Thyroid gland (tissue), 4 donors: Measurements from ENCODE around the gene LPP. TPM values are rescaled to one million over a fixed set of nuclear protein-coding genes. Genes with fewer than 3 reads are reported as not detected.

Experiments used
- DNase-seq, 2 donors: peaks; one replicate each; pipeline ENCODE4 v3.0.0-alpha.2; 2019
- H3K27ac ChIP-seq, 3 donors: fragments of 200-600 bp; sonication (generic); 1 replicate in 2 of 3; 2 replicates in 1 of 3; pipeline ENCODE4 v1.5.1; 2016 to 2019; ENCODE audit warnings: mild to moderate bottlenecking in 1 of 3, moderate library complexity in 1 of 3
- H3K27me3 ChIP-seq: fragments of 200-600 bp; sonication (generic); one replicate; pipeline ENCODE4 v1.5.1; 2019
- H3K36me3 ChIP-seq, 2 donors: fragments of 200-600 bp; sonication (generic); one replicate each; pipeline ENCODE4 v1.5.1; 2016 to 2019
- H3K4me1 ChIP-seq, 2 donors: fragments of 200-600 bp; sonication (generic); one replicate each; pipeline ENCODE4 v1.5.1; 2017 to 2019
- H3K4me3 ChIP-seq, 3 donors: fragments of 200-600 bp; sonication (generic); replicated peaks in 1 of 3; 1 replicate in 2 of 3; 2 replicates in 1 of 3; pipeline ENCODE4 v1.5.1; 2016; ENCODE audit warnings: mild to moderate bottlenecking in 1 of 3
- H3K9me3 ChIP-seq: fragments of 200-600 bp; sonication (generic); one replicate; pipeline ENCODE4 v1.5.1; 2017
- POLR2A ChIP-seq, 2 donors: fragments of 450-650 bp; IDR thresholded peaks; one replicate each; pipeline ENCODE4 v1.6.1; 2017; ENCODE audit warnings: antibody characterized with exemption in 2 of 2, mild to moderate bottlenecking in 2 of 2, moderate library complexity in 1 of 2
- WGBS, 2 donors: methylation state at CpG; one replicate each; pipeline ENCODE4 v1.1.5; 2017; 5-methylcytosine and 5-hydroxymethylcytosine counted together
- intact Hi-C: fragments of 100-400 bp; cut with DNase I; formaldehyde crosslinking; loops from one replicate; pipeline ENCODE4 v1.15.1; 2023
- total RNA-seq, 4 donors: library from RNA; depleted of rRNA; stranded (reverse); fragments of >200 nt; gene quantifications; one replicate each; pipeline ENCODE4 v1.2.3, GENCODE V29; 2016
- TF ChIP-seq, protein P1 (sequence below), 6 experiments: fragments of 200-600 bp in 3 of 6; fragments of 450-650 bp in 3 of 6; sonication (generic) in 3 of 6; IDR thresholded peaks; one replicate each; pipeline ENCODE4 v1.5.1; 2016 to 2019; ENCODE audit warnings: antibody characterized with exemption in 6 of 6, mild to moderate bottlenecking in 2 of 6, inconsistent platforms in 1 of 6, moderate library complexity in 1 of 6

The LPP gene
- total RNA-seq, 4 donors from 2014 or later = 79.0 to 141 (median 82.8) TPM

DNA sequence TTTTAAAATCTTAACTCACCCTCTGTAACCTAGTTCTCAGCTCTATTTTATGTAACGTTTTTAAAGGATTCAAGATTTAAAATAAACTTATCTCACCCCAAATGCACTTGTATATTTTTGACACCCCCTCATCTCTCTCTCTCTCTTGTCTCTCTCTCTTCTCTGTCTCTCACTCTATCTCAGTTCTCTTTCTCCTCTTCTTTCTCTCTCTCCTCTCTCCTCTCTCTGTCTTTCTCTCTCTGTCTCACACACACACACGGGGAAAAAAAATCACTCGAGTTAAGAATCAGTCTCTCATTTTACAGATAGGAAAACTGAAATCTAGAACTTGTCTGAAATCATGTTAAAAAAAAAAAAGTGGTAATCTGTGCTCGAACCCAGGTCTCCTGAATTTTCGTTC is 108.5 kb downstream of the LPP start:
- no peak for DNase-seq
- Histone ChIP-seq H3K27ac (peak overlapping the region in 1 of 3 donors; percentile 7), H3K4me3 (no peak overlapping the region), H3K4me1 (peaks cover 16 to 32% of the 10 kb centered on the region in 2 donors), H3K9me3 (no peaks in the 10 kb centered on the region), H3K36me3 (no peaks in the 10 kb centered on the region), H3K27me3 (no peaks in the 10 kb centered on the region)
- TF ChIP-seq POLR2A (IDR thresholded peaks at IDR 0.05) = no peak
- 84 to 90% methylated on average over 5 of the region's 5 CpGs for whole genome bisulfite sequencing, 2 donors
- intact Hi-C loops = no loop called here

DNA sequence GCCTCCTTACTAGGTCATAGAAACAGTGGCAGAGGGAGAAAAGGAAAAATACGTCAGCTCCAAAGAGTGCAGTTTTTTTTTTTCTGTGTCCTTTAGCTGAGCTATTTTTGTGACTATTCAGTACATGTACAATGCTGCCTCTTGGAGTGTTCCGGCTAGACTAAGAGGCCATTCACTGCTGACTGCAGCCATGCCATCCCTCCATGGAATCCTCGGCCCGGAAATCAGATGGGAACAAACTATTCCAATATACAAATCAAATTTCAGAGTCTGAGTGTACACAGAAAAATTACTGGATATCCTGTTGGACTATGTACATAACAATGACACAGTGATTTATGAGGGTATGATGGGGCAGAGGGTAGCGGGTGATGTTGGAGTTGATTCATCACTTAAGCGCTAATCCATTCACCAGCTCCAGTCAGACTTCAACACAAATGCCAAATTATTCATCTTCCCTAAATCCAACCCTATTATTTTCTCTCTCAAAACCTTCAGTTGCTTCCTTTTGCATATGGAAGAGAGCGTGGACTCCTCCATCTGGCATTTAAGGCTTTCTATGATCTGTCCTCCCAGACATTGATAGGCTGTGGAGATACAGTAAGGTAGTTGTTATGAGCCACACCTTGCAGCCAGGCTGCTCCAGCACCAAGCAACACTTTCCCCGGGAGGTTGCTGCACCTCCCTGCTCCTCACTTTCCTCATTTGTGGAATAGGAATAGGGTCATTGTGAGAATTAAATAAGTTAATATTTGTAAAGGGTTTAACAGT is 109.1 kb downstream of the LPP start:
- peaks cover 17 to 38% of the 10 kb centered on the region in 2 donors for H3K4me1 ChIP-seq
- 83 to 87% methylated on average over 8 of the region's 8 CpGs for WGBS, 2 donors
- no peak for TF ChIP-seq POLR2A (IDR thresholded peaks at IDR 0.05)
- TF ChIP-seq, protein P1, sequence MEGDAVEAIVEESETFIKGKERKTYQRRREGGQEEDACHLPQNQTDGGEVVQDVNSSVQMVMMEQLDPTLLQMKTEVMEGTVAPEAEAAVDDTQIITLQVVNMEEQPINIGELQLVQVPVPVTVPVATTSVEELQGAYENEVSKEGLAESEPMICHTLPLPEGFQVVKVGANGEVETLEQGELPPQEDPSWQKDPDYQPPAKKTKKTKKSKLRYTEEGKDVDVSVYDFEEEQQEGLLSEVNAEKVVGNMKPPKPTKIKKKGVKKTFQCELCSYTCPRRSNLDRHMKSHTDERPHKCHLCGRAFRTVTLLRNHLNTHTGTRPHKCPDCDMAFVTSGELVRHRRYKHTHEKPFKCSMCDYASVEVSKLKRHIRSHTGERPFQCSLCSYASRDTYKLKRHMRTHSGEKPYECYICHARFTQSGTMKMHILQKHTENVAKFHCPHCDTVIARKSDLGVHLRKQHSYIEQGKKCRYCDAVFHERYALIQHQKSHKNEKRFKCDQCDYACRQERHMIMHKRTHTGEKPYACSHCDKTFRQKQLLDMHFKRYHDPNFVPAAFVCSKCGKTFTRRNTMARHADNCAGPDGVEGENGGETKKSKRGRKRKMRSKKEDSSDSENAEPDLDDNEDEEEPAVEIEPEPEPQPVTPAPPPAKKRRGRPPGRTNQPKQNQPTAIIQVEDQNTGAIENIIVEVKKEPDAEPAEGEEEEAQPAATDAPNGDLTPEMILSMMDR (IDR thresholded peaks at IDR 0.05) = no peak
- H3K27ac ChIP-seq = no peak overlapping the region
- no peaks in the 10 kb centered on the region for H3K27me3 ChIP-seq
- no peaks in the 10 kb centered on the region for H3K36me3 ChIP-seq
- no peak for DNase-seq
- no peak overlapping the region for H3K4me3 ChIP-seq
- H3K9me3 ChIP-seq = no peaks in the 10 kb centered on the region
- intact Hi-C loops = no loop called here

DNA sequence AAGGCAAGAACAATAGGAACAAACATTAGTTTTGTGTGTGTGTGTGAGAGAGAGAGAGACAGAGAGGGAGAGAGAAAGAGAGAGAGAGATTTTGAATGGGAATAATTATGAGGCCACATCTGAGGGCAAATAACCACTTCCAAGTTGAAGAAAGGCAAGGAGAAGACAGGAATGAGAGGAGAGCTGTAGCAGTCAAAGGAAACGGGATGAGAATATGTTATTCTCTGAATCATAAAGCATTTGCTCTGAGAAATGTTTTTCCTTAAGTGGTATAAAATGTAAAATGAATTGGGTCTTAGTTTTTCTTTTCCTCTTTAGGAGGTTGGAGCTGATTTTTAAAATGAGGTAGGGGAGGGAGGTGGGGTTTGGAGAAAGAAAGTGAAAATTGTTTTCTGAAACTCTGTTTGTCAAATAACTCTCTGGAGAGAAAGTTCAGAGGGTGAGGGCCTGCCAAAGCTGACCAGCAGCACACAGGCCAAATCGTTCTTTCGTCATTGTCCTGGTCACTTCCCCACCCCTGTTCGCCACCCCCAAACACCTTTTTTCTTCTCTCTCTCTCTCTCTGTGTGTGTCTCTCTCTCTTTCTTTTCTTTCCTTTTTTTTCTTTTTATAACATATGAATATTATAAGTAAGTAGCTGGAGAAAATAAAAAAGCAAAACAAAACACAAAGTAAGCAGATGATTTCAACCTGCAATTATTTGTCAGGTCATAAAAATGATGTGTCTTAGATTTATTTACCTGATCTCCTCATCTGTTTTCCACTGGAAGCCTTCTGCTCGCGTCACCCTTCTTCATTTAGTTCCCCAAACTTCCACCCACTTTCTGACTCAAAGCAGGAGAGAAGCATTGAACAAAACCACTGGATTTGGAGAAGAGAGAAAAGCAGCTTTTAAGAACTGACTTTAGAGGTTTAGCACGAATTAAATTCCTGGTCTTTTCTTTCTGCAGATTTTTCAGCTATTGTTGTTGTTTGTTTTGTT is 110.6 kb downstream of the LPP start:
- Histone ChIP-seq H3K9me3 (no peaks in the 10 kb centered on the region), H3K27ac (peak overlapping the region; percentile 76 to 95 (median 79)), H3K4me1 (peaks cover 17 to 39% of the 10 kb centered on the region in 2 donors), H3K4me3 (no peak overlapping the region), H3K27me3 (no peaks in the 10 kb centered on the region), H3K36me3 (no peaks in the 10 kb centered on the region)
- 69 to 75% methylated on average over 7 of the region's 7 CpGs for whole genome bisulfite sequencing, 2 donors
- no peak for DNase-seq
- TF ChIP-seq, protein P1 (IDR thresholded peaks at IDR 0.05) = no peak
- no peak for TF ChIP-seq POLR2A (IDR thresholded peaks at IDR 0.05)
- intact Hi-C loops = no loop called here

DNA sequence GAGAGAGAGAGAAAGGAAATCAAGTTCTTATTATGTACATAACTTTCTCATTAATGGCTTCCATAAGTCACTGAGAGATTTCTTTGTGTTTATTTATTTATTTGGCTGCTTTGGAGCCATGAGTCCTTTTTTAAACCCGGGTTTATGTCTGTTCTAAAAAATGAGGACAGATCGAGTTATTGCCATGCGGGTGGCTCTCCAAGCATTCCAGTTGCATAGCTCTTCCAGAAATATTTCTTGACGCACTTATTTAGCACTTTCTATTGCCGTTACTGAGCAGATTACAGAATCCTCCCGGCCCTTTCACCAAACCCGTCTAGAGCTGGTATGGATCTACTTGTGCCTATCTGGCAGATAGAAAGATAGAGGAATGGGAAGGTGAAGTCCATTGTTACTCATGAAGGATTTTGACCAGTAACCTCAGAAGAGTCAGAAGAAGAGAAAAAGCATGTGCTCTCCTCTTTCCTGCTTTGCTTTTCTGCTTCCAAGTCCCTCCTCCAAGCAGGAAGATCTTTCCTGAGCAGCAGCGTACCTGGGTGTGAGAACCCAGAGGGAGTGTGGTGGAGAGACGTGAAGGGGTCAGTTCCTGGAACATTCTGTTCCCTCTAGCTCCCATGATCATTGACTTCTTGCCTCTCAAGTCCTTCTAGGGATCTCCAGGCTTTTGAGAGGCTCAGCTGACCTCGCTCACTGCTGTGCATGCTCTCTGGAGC is 112.8 kb downstream of the LPP start:
- 65 to 75% methylated on average over 10 of the region's 10 CpGs for WGBS, 2 donors
- H3K27me3 ChIP-seq = no peaks in the 10 kb centered on the region
- peaks cover 24 to 46% of the 10 kb centered on the region in 2 donors for H3K4me1 ChIP-seq
- intact Hi-C loops = no loop called here
- H3K4me3 ChIP-seq = no peak overlapping the region
- peak overlapping the region; percentile 76 to 95 (median 79) for H3K27ac ChIP-seq
- H3K36me3 ChIP-seq = no peaks in the 10 kb centered on the region
- DNase-seq = peak; percentile 85 to 86
- peak in 1 of 2 donors; percentile 50 for TF ChIP-seq POLR2A (IDR thresholded peaks at IDR 0.05)
- TF ChIP-seq, protein P1 (IDR thresholded peaks at IDR 0.05) = peak in 1 of 6 experiments; percentile 4
- H3K9me3 ChIP-seq = no peaks in the 10 kb centered on the region

DNA sequence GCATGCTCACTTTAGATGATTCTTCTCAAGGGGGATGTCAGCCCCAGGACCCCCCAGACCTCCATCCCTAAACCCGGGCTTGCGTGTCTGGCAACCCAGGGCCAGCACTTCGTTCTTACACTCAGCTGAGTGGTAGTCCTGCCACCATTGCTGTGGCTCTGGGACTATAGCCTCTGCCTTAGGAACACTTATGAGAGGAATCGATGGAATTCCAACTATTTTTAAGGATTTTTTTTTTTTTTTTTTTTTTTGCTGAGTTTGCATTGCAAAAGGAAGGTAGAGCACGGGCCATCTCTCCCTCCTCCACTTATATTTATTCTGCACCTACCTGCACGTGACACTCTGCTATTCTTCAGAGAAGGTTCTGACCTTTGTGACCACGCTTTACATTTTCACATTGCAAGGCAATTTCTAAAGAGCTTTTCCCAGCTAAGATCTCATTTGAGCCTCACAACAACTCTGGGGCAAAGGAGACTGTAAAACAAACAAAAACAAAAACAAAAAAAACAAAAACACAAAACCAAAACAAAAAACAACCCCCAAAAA is 113.9 kb downstream of the LPP start:
- DNase-seq = no peak
- Histone ChIP-seq H3K4me3 (no peak overlapping the region), H3K36me3 (no peaks in the 10 kb centered on the region), H3K4me1 (peaks cover 24 to 43% of the 10 kb centered on the region in 2 donors), H3K9me3 (no peaks in the 10 kb centered on the region), H3K27ac (peak overlapping the region; percentile 76 to 95 (median 79)), H3K27me3 (no peaks in the 10 kb centered on the region)
- intact Hi-C loops = no loop called here
- no peak for TF ChIP-seq POLR2A (IDR thresholded peaks at IDR 0.05)
- TF ChIP-seq, protein P1 (IDR thresholded peaks at IDR 0.05) = no peak
- 87% methylated on average over 7 of the region's 7 CpGs for WGBS, 2 donors
